Esophagus muscularis mucosa (tissue), 4 donors: Measurements from ENCODE around the gene ME1. TPM values are rescaled to one million over a fixed set of nuclear protein-coding genes. Genes with fewer than 3 reads are reported as not detected.
"Not testable (repeated sequence)": the region's sequence is repeated elsewhere in the genome, so short reads cannot be mapped to it uniquely, and the experiment has no call there.

Experiments used
- DNase-seq: peaks from one replicate; pipeline ENCODE4 v3.0.0-alpha.2; 2017; ENCODE audit errors: extremely low spot score
- H3K27ac ChIP-seq, 4 donors: fragments of 200-600 bp; sonication (generic); replicated peaks in 1 of 4; 1 replicate in 3 of 4; 2 replicates in 1 of 4; pipeline ENCODE4 v1.5.1; 2016 to 2019; ENCODE audit warnings: mild to moderate bottlenecking in 1 of 4
- H3K27me3 ChIP-seq, 4 donors: fragments of 200-600 bp; sonication (generic); one replicate each; pipeline versions ENCODE4 v1.5.1 to v1.6.0; 2016 to 2019
- H3K36me3 ChIP-seq, 4 donors: fragments of 200-600 bp; sonication (generic); one replicate each; pipeline ENCODE4 v1.5.1; 2016 to 2019
- H3K4me1 ChIP-seq, 4 donors: fragments of 200-600 bp; sonication (generic); one replicate each; pipeline ENCODE4 v1.5.1; 2016 to 2019
- H3K4me3 ChIP-seq, 4 donors: fragments of 200-600 bp; sonication (generic); 1 replicate in 2 of 4; 2 replicates in 2 of 4; pipeline ENCODE4 v1.5.1; 2016 to 2019; ENCODE audit warnings: mild to moderate bottlenecking in 4 of 4, moderate library complexity in 1 of 4
- H3K9me3 ChIP-seq, 4 donors: fragments of 200-600 bp; sonication (generic); 1 replicate in 3 of 4; 2 replicates in 1 of 4; pipeline ENCODE4 v1.5.1; 2016 to 2019
- CTCF ChIP-seq, 3 experiments: fragments of 200-600 bp in 2 of 3; fragments of 450-650 bp in 1 of 3; sonication (generic) in 2 of 3; IDR thresholded peaks; one replicate each; pipeline ENCODE4 v1.5.1; 2017 to 2019; ENCODE audit warnings: antibody characterized with exemption in 3 of 3, mild to moderate bottlenecking in 2 of 3, moderate library complexity in 1 of 3
- EP300 ChIP-seq: sonication (generic); formaldehyde crosslinking; IDR thresholded peaks from one replicate; pipeline ENCODE4 v1.6.1; 2017; ENCODE audit warnings: antibody characterized with exemption
- POLR2A ChIP-seq: fragments of 450-650 bp; IDR thresholded peaks from one replicate; pipeline ENCODE4 v1.6.1; 2017; ENCODE audit warnings: antibody characterized with exemption, moderate library complexity, mild to moderate bottlenecking, low read depth
- POLR2AphosphoS5 ChIP-seq, 2 donors: sonication (generic); formaldehyde crosslinking; IDR thresholded peaks; one replicate each; pipeline ENCODE4 v1.6.1; 2017; ENCODE audit warnings: antibody characterized with exemption in 2 of 2
- WGBS: methylation state at CpG from one replicate; pipeline ENCODE4 v1.1.5; 2018; 5-methylcytosine and 5-hydroxymethylcytosine counted together
- intact Hi-C: fragments of 100-400 bp; cut with DNase I; formaldehyde crosslinking; loops from one replicate; pipeline ENCODE4 v1.15.1; 2023
- total RNA-seq, 4 donors: library from RNA; depleted of rRNA; stranded (reverse); fragments of >200 nt; gene quantifications; one replicate each; pipeline versions ENCODE4 v1.1.0 to v1.2.1, GENCODE V29; 2016

Gene ME1
- total RNA-seq, 4 donors from 2014 or later = 15.6 to 25.7 (median 19.3) TPM

GRCh38 chr6:83192456-83192855 is 238.4 kb downstream of the ME1 start:
- H3K27me3 ChIP-seq = no peaks in the 10 kb centered on the region
- peak overlapping the region; percentile 86 to 91 (median 90) for H3K27ac ChIP-seq
- peaks cover 0 to 29% (median 13%) of the 10 kb centered on the region in 4 donors for H3K36me3 ChIP-seq
- no peak for DNase-seq
- H3K4me1 ChIP-seq = peaks cover 8 to 36% (median 33%) of the 10 kb centered on the region in 4 donors
- peak overlapping the region; percentile 94 to 100 (median 97) for H3K4me3 ChIP-seq
- no peaks in the 10 kb centered on the region for H3K9me3 ChIP-seq
- 0% methylated on average over 4 of the region's 4 CpGs for WGBS
- TF ChIP-seq POLR2A (no peak), EP300 (no peak), CTCF (IDR thresholded peaks at IDR 0.05) (no peak), POLR2AphosphoS5 (IDR thresholded peaks at IDR 0.05) (no peak)
- intact Hi-C loops = loop anchor here (10.0 kb wide), 1 partner anchor 128 kb away; the partner anchor contains the start of genes DOP1A and UBE3D

DNA sequence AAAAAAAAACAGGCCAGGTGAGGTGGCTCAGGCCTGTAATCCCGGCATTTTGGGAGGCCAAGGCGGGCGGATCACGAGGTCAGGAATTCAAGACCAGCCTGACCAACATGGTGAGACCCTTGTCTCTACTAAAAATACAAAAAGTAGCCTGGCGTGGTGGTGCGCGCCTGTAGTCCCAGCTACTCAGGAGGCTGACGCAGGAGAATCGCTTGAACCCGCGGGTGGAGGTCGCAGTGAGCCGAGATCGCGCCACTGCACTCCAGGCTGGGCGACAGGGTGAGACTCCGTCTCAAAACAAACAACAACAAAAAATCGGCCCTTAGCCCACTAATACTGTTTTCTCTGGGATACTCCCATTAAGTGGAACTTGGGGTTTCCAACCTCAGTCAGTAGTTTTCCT is 238.9 kb downstream of the ME1 start:
- 96% methylated on average over 18 of the region's 18 CpGs for WGBS
- Histone ChIP-seq H3K4me1 (peaks cover 8 to 36% (median 33%) of the 10 kb centered on the region in 4 donors), H3K4me3 (peak overlapping the region; percentile 94 to 100 (median 97)), H3K36me3 (peaks cover 0 to 32% (median 12%) of the 10 kb centered on the region in 4 donors)
- H3K27me3 ChIP-seq, H3K9me3 ChIP-seq, H3K27ac ChIP-seq, DNase-seq: not testable (repeated sequence)
- intact Hi-C loops = loop anchor here (10.0 kb wide), 1 partner anchor 127 kb away; the partner anchor contains the start of genes DOP1A and UBE3D

DNA sequence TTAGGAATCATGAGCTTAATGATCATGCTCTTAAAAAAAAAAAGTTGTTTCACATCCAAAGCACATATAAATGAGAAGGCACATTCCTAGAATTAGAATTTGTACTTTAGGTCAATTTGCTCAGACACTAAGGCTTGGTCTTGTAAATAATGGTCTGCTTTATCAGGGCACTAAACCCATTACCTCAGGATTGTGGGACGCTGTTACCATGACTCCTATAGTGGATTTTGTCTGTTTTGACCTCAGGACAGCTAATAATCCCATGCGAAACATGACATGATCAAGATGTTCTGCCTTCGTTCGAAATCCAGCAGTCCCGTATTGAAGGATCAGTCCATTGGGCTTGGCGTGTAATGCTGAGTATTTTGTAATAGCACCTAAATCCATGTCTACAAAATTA is 240.2 kb downstream of the ME1 start:
- Histone ChIP-seq H3K4me3 (no peak overlapping the region), H3K27ac (no peak overlapping the region), H3K4me1 (peaks cover 8 to 36% (median 33%) of the 10 kb centered on the region in 4 donors), H3K9me3 (no peaks in the 10 kb centered on the region), H3K36me3 (peaks cover 0 to 33% (median 12%) of the 10 kb centered on the region in 4 donors), H3K27me3 (no peaks in the 10 kb centered on the region)
- TF ChIP-seq POLR2AphosphoS5 (IDR thresholded peaks at IDR 0.05) = no peak
- TF ChIP-seq POLR2A = no peak
- no peak for TF ChIP-seq CTCF (IDR thresholded peaks at IDR 0.05)
- no peak for TF ChIP-seq EP300
- intact Hi-C loops = loop anchor here (10.0 kb wide), 1 partner anchor 126 kb away; the partner anchor contains the start of genes DOP1A and UBE3D
- DNase-seq = no peak
- WGBS = 85% methylated on average over 6 of the region's 6 CpGs

DNA sequence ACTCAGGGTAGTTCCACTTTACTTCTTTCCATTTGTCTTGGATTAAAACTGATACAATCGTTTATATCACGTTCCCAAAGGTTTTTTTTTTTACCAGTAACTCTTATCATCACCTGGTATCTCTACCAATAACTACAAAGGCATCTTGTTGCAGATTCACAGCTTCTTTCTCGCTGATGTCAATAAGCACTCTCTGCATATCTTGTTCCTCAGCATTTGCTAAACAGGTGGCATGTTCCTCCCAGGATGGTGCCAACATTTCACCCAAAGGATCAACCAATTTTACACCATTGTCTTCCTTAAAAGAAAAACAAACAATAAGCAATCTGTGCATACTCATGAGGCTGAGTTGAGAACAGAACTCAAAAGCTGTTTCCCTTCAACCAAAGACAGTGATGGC is 242.3 kb downstream of the ME1 start:
- TF ChIP-seq POLR2A = no peak
- TF ChIP-seq POLR2AphosphoS5 (IDR thresholded peaks at IDR 0.05) = no peak
- TF ChIP-seq EP300 = no peak
- TF ChIP-seq CTCF (IDR thresholded peaks at IDR 0.05) = no peak
- no peaks in the 10 kb centered on the region for H3K9me3 ChIP-seq
- no peak overlapping the region for H3K4me3 ChIP-seq

GRCh38 chr6:83185096-83185495 is 245.8 kb downstream of the ME1 start:
- Histone ChIP-seq H3K27me3 (no peaks in the 10 kb centered on the region), H3K27ac (no peak overlapping the region), H3K9me3 (no peaks in the 10 kb centered on the region), H3K36me3 (peaks cover 0 to 71% (median 42%) of the 10 kb centered on the region in 4 donors), H3K4me1 (no peaks in the 10 kb centered on the region), H3K4me3 (no peak overlapping the region)
- WGBS = 97% methylated on average over 2 of the region's 2 CpGs
- TF ChIP-seq POLR2AphosphoS5 (IDR thresholded peaks at IDR 0.05) (no peak), CTCF (IDR thresholded peaks at IDR 0.05) (no peak), POLR2A (no peak), EP300 (no peak)
- intact Hi-C loops = no loop called here
- DNase-seq = no peak

More for the DNA sequence above, 242.3 kb downstream of the ME1 start:
- Histone ChIP-seq H3K4me1 (peaks cover 0 to 22% (median 21%) of the 10 kb centered on the region in 4 donors), H3K36me3 (peaks cover 0 to 43% (median 21%) of the 10 kb centered on the region in 4 donors), H3K27me3 (no peaks in the 10 kb centered on the region), H3K27ac (no peak overlapping the region)
- WGBS = 72% methylated on average over 3 of the region's 3 CpGs
- DNase-seq = no peak
- intact Hi-C loops = no loop called here
